ENCODE results near the gene RMDN2.
"Not testable (repeated sequence)": the region's sequence is repeated elsewhere in the genome, so short reads cannot be mapped to it uniquely, and the experiment has no call there.

RMDN2 gene

DNA sequence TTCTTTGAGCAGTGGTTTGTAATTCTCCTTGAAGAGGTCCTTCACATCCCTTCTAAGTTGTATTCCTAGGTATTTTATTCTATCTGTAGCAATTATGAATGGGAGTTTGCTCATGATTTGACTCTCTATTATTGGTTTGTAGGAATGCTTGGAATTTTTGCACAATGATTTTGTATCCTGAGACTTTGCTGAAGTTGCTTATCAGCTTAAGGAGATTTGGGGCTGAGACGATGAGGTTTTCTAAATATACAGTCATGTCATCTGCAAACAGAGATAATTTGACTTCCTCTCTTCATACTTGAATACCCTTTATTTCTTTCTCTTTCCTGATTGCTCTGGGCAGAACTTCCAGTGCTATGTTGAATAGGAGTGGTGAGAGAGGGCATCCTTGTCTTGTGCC lies 12.5 kb downstream of the RMDN2 start:
- FAIRE-seq = not testable (repeated sequence)

DNA sequence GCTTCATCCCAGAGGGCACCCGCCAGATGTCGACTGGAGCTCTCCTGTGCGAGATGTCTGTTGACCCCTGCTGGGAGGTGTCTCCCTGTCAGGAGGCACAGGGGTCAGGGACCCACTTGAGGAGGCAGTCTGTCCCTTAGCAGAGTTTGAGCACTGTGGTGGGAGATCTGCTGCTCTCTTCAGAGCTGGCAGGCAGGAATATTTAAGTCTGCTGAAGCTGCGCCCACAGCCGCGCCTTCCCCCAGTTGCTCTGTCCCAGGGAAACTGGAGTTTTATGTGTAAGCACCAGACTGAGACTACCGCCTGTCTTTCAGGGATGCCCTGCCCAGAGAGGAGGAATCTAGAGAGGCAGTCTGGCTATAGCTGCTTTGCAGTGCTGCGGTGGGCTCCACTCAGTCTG lies 16.2 kb downstream of the RMDN2 start:
- not testable (repeated sequence) for FAIRE-seq

DNA sequence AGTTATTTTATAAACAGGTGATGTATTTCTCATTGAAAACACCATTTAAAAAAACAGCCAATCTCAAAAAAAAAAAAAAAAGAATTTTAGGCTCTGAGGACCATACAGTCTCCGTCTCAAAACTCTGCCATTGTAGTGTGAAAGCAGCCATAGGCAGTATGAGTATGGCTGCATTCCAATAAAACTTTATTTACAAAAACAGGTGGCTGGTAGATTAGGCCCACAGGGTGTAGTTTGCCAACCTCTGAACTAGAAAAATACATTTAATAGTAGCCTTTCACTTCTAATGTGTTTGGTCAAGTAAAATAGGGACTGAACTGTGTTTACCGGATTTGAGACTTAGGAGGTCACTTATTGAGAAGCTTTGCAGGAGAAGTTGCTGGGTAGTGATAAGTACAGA lies 19.2 kb downstream of the RMDN2 start:
- no peak for FAIRE-seq

DNA sequence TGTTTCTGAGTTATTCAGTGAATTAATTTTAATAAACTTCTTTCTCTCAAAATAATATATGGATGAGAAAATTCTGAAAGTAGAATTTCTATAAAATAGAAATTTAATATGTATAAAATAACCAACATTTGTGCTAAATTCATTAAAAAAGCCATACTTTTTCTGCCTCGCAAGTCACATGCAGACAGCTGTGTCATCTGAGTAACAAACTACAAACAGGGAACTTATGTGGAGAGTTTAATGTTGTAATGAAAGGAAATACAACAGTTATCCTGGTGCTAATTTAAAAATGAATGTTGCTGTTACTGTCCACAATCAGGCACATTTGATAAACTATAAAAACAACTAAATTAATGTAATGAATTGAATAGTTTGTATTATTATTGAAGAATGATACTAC lies 22.2 kb downstream of the RMDN2 start:
- FAIRE-seq = no peak

DNA sequence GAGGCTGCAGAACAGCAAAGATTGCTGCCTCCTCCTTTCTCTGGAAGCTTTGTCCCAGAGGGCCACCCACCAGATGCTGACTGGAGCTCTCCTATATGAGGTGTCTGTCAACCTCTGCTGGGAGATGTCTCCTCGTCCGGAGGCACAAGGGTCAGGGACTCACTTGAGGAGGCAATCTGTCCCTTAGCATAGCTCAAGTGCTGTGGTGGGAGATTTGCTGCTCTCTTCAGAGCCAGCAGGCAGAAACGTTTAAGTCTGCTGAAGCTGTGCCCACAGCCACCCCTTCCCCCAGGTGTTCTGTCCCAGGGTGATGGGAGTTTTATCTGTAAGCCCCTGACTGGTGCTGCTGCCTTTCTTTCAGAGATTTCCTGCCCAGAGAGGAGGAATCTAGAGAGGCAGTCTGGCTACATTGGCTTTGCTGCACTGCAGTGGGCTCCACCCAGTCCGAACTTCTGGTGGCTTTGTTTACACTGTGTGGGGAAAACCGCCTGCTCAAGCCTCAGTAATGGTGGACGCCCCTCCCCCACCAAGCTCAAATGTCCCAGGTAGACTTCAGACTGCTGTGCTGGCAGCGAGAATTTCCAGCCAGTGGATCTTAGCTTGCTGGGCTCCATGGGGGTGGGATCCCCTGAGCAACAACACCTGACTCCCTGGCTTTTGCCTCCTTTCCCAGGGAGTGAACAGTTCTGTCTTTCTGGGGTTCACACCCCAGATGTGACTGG lies 37.1 kb downstream of the RMDN2 start:
- not testable (repeated sequence) for FAIRE-seq

DNA sequence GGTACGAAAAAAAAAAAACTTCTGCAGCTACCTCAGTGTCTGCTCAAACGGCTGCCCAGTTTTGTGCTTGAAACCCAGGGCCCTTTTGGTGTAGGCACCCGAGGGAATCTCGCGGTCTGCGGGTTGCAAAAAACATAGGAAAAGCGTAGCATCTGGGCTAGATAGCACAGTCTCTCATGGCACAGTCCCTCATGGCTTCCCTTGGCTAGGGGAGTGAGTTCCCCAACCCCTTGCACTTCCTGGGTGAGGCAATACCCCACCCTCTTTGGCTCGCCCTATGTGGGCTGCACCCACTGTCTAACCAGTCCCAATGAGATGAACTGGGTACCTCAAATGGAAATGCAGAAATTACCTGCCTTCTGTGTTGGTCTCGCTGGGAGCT lies 37.6 kb downstream of the RMDN2 start:
- not testable (repeated sequence) for FAIRE-seq

DNA sequence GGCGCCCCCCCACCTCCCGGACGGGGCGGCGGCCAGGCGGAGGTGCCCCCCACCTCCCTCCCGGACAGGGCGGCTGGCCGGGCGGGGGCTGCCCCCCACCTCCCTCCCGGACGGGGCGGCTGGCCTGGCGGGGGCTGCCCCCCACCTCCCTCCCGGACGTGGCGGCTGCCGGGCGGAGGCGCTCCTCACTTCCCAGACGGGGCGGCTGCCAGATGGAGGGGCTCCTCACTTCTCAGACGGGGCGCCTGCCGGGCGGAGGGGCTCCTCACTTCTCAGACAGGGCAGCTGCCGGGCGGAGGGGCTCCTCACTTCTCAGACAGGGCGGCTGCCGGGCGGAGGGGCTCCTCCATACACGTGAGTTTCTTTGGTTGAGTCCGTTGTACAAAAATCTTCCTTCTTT lies 38.8 kb downstream of the RMDN2 start:
- not testable (repeated sequence) for FAIRE-seq

DNA sequence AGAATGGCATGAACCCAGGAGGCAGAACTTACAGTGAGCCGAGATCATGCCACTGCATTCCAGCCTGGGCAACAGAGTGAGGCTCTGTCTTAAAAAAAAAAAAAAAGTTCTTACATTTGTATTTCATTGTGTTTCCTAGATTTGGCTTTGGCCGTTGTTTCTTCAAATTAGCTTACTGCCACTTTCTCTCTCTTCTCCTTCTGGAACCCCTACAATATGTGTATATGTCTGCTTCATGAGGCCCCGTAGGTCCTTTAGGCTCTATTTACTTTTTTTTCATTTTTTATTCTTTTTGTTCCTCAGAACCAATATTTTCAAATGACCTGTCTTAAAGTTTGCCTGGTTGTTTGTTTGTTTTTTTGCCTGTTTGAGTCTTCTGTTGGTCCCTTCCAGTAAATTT lies 41.2 kb downstream of the RMDN2 start:
- FAIRE-seq = no peak

DNA sequence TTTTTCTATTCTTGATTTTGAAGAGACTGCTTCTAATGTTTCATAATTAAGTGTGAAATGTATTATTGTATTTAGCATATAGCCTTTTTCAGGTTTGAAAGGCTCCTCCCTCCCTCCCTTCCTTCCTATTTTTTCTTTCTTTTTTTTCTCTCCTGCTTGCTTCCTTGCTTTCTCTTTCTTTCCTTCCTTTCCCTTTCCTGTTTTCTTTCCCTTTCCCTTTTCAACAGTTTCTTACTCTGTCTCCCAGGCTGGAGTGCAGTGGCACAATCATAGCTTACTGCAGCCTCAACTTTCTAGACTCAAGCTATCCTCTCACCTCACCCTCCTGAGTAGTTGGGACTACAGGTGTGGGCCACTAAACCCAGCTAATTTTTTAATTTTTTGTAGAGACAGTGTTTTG lies 44.6 kb downstream of the RMDN2 start:
- no peak for FAIRE-seq

DNA sequence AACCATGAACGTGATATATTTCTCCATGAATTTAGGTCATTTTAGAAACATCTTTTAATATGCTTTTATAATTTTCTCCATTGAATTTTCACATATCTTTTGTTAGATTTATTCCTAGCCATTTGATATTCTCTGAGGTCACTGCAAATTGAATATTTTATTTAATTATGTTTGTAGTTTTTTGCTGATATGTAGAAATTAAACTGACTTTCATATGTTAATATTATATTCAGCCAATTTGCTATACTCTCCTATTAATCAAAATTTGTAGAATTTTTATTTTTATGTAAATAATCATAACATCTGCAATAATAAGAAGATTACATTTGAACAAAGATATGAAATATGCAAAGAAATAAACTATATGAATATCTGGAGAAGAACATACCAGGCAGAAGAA lies 46.9 kb downstream of the RMDN2 start:
- peak; percentile 21 for FAIRE-seq

DNA sequence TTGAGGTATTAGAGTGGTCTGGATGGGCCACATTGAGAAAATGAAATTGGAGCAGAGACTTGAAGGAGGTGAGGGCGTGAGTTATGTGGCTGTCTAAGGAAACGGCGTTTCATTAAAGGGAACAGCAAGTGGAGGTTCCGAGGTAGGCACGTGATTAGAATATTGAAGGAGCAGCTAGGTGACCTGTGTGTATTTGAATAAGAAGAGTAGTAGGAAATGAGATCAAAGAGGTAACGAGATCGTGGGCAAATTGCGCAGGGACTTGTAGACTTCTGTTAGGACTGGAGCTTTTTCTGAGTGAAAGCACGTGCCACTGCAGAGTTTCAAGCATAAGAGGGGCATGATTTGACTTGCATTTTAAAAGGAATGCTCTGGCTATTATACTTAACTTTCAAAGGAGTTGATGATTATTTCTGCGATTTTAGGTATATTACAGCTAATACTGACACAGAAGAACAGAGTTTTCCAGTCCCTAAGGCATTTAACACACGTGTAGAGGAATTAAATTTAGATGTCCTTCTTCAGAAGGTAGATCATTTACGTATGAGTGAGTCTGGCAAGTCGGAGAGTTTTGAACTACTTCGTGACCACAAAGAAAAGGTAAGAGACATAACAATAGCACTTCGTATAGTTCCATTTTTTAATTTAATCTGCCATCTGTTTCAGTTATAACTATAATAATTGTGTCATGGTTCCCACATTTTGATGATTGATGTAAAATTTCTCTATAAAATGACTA lies 48.7 kb downstream of the RMDN2 start:
- FAIRE-seq = no peak

DNA sequence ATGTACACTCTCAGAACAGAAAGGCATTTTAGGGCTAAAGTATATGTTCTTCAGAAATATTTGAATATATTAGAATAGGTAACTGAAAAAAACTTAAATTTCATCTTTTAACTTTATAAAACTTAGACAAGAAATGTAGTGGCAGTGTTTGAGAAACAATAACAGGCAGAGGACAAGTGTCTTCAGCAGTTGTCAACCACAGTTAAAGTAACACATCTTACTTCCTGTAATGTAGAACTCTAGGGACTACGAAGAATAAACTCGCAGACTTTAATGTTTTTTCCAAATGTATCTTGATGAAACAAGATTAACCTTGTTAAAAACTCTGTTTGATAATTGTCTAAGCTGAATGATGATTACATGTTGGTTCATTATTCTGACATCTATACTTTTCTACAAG lies 50.7 kb downstream of the RMDN2 start:
- no peak for FAIRE-seq

DNA sequence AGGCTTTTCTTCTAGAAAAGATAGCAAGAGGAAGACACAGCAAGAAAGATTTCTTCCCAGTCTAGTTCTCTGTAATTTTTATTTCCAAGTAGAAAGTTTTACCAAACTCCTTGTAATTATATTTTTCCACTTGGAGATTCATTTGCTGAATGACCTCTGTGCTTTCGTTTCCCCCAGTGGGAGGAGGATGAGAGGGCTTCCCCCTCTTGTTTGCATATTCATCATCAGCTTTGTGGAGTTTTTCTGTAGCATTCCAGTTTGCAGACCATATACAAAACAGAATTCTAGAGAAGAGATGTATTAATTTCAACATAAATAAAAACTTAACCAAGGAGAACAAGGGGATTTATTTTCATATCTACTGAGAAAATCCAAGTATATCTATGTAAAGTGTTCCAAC lies 51.3 kb downstream of the RMDN2 start:
- no peak for FAIRE-seq

DNA sequence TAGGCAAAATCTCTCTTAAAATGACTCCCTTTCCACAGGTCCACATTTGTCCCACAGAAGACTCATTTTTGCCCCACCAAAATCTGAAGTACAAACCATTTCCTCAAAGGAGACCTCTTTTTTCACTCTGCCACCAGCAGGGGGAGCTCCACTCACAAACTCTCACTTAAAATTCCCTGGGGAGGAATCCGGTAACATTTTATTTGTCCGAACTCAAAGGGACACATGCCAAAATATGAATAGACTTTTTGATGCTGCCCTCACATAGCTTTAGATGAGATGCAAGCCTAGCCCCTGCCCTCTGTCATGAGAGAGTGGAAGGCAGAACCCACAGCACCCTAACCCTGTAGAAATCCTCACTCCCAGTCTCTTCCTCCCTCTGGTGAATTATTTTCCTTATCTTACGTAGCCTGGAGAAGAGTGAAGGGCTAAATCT lies 57.1 kb downstream of the RMDN2 start:
- peak; percentile 59 for FAIRE-seq

DNA sequence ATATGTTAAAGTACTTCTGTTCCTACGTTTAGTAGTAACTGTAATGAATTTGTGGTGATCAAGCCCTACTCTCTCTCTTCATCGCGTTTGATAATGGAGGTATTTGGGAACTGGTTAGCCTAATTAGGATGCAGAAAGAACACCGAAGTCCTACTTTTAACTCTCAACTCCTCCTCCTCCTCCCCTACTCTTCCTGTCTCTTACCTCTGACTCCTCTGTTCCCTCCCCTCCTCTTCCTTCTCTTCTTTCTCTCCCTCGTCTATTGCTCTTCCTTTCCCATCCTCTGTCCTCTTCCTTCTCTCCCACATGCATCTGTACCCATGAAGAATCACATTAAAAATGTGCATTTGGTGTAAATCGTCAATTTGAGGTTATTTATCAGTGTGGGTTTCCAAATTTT lies 57.8 kb downstream of the RMDN2 start:
- no peak for FAIRE-seq

DNA sequence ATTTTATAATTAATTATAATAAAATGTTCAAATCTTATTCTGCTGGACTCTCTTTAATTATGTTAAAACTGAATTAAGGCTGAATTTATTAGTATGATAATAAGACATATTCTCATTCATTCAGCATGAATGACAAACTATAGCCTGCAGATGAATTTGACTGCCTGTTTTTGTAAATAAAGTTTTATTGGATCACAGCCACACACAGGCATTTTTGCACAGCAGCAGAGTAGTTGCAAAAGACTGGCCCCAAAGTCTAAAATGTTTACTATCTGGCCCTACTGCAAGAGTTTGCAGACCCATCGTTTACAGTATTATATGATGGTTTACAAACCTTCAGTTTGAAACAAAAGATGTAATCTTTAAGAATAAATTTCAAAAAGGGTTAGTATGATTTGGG lies 58.6 kb downstream of the RMDN2 start:
- FAIRE-seq = no peak

DNA sequence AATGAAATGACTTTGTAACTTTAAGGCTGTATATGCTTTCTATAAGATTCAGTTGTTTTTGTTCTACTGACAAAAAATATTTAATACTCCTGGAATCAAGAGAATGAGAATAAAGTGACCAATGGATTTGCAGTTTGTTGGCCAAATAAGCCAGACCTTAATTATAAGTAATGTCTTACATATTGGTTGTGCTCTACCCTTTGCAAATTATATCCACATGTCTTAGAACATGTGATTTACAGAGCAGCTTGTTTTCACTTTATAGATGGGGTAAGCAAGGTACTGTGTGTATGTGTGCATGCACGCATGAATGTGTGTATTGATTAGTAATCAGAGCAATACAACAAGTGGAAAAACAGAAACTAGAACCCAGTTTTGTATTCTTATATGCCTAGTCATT lies 59.1 kb downstream of the RMDN2 start:
- FAIRE-seq = no peak

DNA sequence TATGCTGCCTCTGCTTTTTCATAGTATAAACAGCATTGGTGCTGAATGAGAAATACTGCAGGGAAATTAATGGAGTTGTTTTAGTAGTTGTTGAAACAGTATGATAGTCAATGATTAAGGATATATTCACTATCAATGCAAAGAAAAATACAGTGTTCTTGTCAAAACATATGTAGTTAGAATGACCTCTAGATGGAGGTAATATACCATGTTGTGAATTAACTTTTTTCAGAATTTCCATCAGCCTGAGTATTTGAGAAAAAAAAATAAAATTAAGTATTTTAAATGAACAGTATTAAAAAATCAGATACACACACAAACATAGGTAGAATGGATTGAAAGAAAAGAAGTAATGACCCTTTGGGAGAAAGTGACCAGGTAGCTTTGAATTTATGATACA lies 59.5 kb downstream of the RMDN2 start:
- peak; percentile 89 for FAIRE-seq

DNA sequence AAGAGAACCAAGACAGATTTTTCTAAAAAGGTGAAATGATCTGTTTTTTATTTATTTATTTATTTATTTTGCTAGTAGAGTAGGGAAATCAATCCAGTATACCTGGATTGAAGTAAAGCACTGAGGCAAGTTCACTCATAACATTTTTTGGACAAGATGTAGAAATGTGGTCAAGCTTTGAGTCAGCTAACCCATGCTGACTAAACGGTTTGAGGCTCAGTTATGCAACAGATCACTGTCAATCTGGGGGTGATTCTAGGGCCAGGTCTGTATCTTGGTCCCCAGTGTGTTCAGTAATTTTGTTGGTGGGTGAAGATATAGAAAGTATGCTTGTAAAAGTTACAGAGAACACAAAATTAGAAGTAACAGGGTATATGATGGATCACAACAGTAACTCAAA lies 60.2 kb downstream of the RMDN2 start:
- no peak for FAIRE-seq

DNA sequence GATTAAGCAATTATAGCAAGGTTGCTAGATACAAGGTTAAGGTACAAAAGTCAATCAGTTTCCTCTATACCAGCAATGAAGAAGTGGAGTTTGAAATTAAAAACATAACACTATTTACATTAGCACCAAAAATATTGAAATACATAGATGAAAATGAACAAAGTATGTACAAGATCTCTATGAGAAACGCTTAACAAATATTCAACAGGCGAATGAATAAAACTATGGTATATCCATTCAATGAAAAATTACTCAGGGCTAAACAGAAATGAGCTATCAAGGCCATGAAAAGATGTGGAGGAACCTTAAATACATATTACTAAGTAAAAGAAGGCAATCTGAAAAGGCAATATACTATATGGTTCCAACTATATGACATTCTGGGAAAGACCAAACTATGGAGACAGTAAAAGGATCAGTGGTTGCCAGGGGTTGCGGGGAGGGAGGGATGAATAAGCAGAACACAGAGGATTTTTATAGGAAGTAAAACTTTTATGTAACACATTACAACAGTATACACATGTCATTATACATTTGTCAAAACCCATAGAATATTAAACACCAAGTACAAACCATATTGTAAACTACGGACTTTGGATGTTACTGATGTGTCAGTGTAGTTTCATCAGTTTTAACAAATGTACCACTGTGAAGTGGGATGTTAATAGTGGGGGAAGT lies 62.1 kb downstream of the RMDN2 start:
- no peak for FAIRE-seq

DNA sequence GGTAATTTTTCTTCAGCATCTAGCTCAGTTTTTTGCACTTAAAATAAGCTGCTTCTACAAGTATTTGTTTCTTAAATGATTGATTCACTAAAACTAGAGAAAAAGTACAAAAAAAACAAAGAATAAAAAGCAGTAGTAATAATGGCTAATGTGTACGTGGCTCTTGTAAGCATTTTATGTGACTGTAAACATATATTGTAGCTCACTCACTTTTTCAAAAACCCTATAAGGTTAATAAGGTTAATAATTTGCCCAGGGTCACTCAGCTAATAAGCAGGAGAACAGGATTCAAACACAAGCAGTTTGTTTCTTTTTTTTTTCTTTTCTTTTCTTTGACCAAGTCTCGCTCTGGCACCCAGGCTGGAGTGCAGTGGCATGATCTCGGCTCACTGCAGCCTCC lies 67.5 kb downstream of the RMDN2 start:
- FAIRE-seq = no peak

DNA sequence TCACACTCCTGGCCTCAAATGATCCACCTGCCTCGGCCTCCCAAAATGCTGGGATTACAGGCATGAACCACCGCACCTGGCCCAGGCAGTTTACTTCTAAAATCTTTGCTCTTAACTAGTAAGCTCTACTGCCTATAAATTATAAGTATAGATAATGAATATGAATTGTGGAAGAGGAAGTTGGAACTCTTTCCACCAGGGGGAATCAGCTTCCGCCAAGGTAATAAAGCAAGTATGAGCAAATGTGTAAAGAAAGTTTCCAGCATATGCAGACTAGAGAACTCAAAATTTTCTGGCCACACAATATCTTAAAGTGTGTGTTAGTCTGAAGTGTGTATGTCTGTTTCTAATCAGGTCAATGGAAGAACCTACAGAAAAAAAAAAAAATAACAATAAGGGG lies 68.1 kb downstream of the RMDN2 start:
- FAIRE-seq = no peak

DNA sequence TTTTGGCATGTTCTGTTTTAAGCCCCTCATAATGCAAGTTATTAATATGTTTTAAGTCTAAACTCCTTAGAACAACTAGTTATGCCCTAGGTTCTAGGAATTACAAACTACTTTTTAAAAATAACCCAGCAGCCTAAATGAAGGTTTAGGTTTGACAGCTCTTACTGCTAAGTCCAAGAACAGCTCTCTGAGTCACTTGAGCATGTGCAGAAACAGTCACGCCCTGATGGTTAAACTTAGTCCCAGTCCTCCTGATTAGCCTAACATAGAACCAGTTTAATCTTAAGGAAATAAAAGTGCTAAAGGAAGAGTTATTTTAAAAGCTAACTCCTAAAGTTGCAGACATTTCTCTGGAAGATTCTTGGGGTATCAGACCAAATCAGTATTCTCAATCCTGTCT lies 72.5 kb downstream of the RMDN2 start:
- FAIRE-seq = no peak
